Uterus (tissue), 2 donors: ENCODE data around the gene ZBTB2.

Experiments
- CTCF ChIP-seq, 4 experiments: fragments of 200-600 bp in 2 of 4; fragments of 450-650 bp in 2 of 4; sonication (generic) in 2 of 4; IDR thresholded peaks; one replicate each; pipeline ENCODE4 v1.5.1; 2016 to 2019; ENCODE audit warnings: antibody characterized with exemption in 4 of 4, mild to moderate bottlenecking in 2 of 4, moderate library complexity in 1 of 4
- POLR2A ChIP-seq, 2 donors: fragments of 450-650 bp; IDR thresholded peaks; one replicate each; pipeline ENCODE4 v1.6.1; 2016; ENCODE audit warnings: antibody characterized with exemption in 2 of 2, mild to moderate bottlenecking in 1 of 2, moderate library complexity in 1 of 2

GRCh38 chr6:151408858-151409257 is 17.5 kb upstream of the ZBTB2 start:
- TF ChIP-seq CTCF (IDR thresholded peaks at IDR 0.05) (no peak), POLR2A (IDR thresholded peaks at IDR 0.05) (no peak)
